Esophagus (tissue), 2 donors: ENCODE measurements around the gene HERC6. TPM values are rescaled to one million over a fixed set of nuclear protein-coding genes. Genes with fewer than 3 reads are reported as not detected.
"Not testable (repeated sequence)": the region's sequence is repeated elsewhere in the genome, so short reads cannot be mapped to it uniquely, and the experiment has no call there.

Experiments used
- H3K27ac ChIP-seq, 2 donors: one replicate each; pipeline ENCODE4 v1.5.1; 2013; ENCODE audit warnings: low read depth in 2 of 2, mild to moderate bottlenecking in 2 of 2, inconsistent platforms in 1 of 2, low read length in 1 of 2, moderate library complexity in 1 of 2
- H3K27me3 ChIP-seq, 2 donors: one replicate each; pipeline ENCODE4 v1.6.1; 2013; ENCODE audit warnings: low read length in 2 of 2, control low read depth in 1 of 2, mild to moderate bottlenecking in 1 of 2; ENCODE audit not compliant: insufficient read depth in 2 of 2, control insufficient read depth in 1 of 2
- H3K36me3 ChIP-seq, 2 donors: one replicate each; pipeline ENCODE4 v1.6.1; 2013; ENCODE audit warnings: low read length in 1 of 2; ENCODE audit not compliant: control insufficient read depth in 2 of 2, insufficient read depth in 2 of 2
- H3K4me1 ChIP-seq, 2 donors: one replicate each; pipeline ENCODE4 v1.6.1; 2013; ENCODE audit warnings: low read length in 1 of 2; ENCODE audit not compliant: control insufficient read depth in 2 of 2, insufficient read depth in 2 of 2
- H3K4me3 ChIP-seq, 2 donors: one replicate each; pipeline ENCODE4 v1.5.1; 2013; ENCODE audit warnings: low read length in 2 of 2, mild to moderate bottlenecking in 2 of 2, low read depth in 1 of 2, moderate library complexity in 1 of 2
- H3K9me3 ChIP-seq, 2 donors: one replicate each; pipeline ENCODE4 v1.6.1; 2013; ENCODE audit warnings: mild to moderate bottlenecking in 2 of 2, low read depth in 1 of 2, low read length in 1 of 2, moderate library complexity in 1 of 2; ENCODE audit not compliant: control insufficient read depth in 2 of 2, insufficient read depth in 1 of 2
- WGBS, 2 donors: extraction: QIAGEN DNeasy Blood & Tissue Kit; methylation state at CpG; one replicate each; pipeline ENCODE4 v1.1.7; 2013; 5-methylcytosine and 5-hydroxymethylcytosine counted together
- polyA plus RNA-seq, 2 donors: library from polyadenylated mRNA; stranded (reverse); fragments of 200-250 nt; gene quantifications; one replicate each; pipeline ENCODE4 v1.2.3, GENCODE V29; 2013
- donor health status: healthy with polysubstance abuse.
- donor health status: Bipolar disorder and iron deficiency.

Gene HERC6
- polyA plus RNA-seq, 2 donors, result 8.7 to 15.6 TPM

GRCh38 chr4:88414755-88415154 lies 36.1 kb downstream of the HERC6 start:
- Histone ChIP-seq H3K27ac (no peak overlapping the region), H3K4me1 (no peaks in the 10 kb centered on the region), H3K4me3 (no peak overlapping the region), H3K27me3 (no peaks in the 10 kb centered on the region), H3K36me3 (peaks cover 0 to 5% of the 10 kb centered on the region in 2 donors), H3K9me3 (no peaks in the 10 kb centered on the region)
- WGBS, 2 donors, result 91% methylated on average over 4 of the region's 4 CpGs

GRCh38 chr4:88415982-88416381 lies 37.3 kb downstream of the HERC6 start:
- no peak overlapping the region for H3K27ac ChIP-seq
- no peaks in the 10 kb centered on the region for H3K4me1 ChIP-seq
- no peaks in the 10 kb centered on the region for H3K27me3 ChIP-seq
- no peaks in the 10 kb centered on the region for H3K9me3 ChIP-seq
- H3K36me3 ChIP-seq, result peaks cover 0 to 5% of the 10 kb centered on the region in 2 donors
- no peak overlapping the region for H3K4me3 ChIP-seq
- WGBS, 2 donors, result 77 to 82% methylated on average over 2 of the region's 2 CpGs

DNA sequence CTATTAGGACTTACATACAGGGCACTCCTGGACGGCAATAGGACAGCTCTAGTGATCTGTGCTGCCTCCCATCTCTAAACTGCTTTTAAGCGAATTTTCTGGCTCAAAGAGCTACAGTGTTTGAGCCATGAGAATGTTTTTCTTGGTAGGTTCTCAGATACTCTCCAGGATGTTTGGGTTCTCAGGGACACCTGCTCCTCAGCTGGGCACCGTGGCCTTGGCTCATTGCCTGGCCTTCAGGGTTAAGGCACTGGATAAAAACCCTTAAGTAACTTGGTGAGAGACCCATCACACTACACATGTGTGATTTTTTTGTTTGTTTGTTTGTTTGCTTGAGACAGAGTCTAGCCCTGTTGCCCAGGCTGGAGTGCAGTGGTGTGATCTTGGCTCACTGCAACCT lies 39.8 kb downstream of the HERC6 start:
- H3K27me3 ChIP-seq, result no peaks in the 10 kb centered on the region
- WGBS, 2 donors, result 77 to 84% methylated on average over 3 of the region's 3 CpGs
- H3K36me3 ChIP-seq, result peaks cover 0 to 5% of the 10 kb centered on the region in 2 donors
- H3K27ac ChIP-seq, result no peak overlapping the region
- H3K4me3 ChIP-seq, result no peak overlapping the region
- no peaks in the 10 kb centered on the region for H3K9me3 ChIP-seq
- no peaks in the 10 kb centered on the region for H3K4me1 ChIP-seq

- Histone ChIP-seq H3K27me3 (no peaks in the 10 kb centered on the region), H3K36me3 (peaks cover 0 to 5% of the 10 kb centered on the region in 2 donors), H3K4me1 (no peaks in the 10 kb centered on the region), H3K27ac (no peak overlapping the region), H3K4me3 (no peak overlapping the region), H3K9me3 (no peaks in the 10 kb centered on the region)
- 73 to 84% methylated on average over 5 of the region's 5 CpGs for WGBS, 2 donors
These were observed 41.2 kb downstream of the HERC6 start for GRCh38 chr4:88419874-88420273.

DNA sequence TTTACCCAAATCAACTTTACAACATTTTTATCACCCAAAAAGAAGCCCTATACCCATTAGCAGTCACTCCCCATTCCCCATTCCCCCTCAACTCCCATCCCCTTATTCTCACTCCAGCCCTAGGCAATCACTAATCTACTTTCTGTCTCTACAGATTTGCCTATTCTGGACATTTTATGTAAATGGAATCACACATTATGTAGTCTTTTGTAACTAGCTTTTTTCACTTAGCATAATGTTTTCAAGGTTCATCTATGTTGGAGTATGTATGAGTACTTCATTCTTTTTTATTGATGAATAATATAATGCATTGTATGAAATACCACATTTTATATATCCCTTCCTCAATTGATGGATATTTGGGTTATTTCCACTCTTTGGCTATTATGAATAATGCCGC lies 42.2 kb downstream of the HERC6 start:
- H3K4me1 ChIP-seq, result no peaks in the 10 kb centered on the region
- 95 to 97% methylated on average over 1 of the region's 1 CpG for WGBS, 2 donors
- no peak overlapping the region for H3K27ac ChIP-seq
- no peaks in the 10 kb centered on the region for H3K9me3 ChIP-seq
- H3K36me3 ChIP-seq, result peaks cover 0 to 5% of the 10 kb centered on the region in 2 donors
- no peak overlapping the region for H3K4me3 ChIP-seq
- H3K27me3 ChIP-seq, result no peaks in the 10 kb centered on the region

- H3K36me3 ChIP-seq, result peaks cover 0 to 5% of the 10 kb centered on the region in 2 donors
- WGBS, 2 donors, result 95 to 96% methylated on average over 2 of the region's 2 CpGs
- no peaks in the 10 kb centered on the region for H3K27me3 ChIP-seq
- H3K9me3 ChIP-seq, result no peaks in the 10 kb centered on the region
- no peak overlapping the region for H3K4me3 ChIP-seq
- no peak overlapping the region for H3K27ac ChIP-seq
- no peaks in the 10 kb centered on the region for H3K4me1 ChIP-seq
These were observed 43.8 kb downstream of the HERC6 start for GRCh38 chr4:88422403-88422802.

- Histone ChIP-seq H3K27ac (no peak overlapping the region), H3K9me3 (peaks cover 0 to 2% of the 10 kb centered on the region in 2 donors), H3K27me3 (no peaks in the 10 kb centered on the region), H3K4me1 (no peaks in the 10 kb centered on the region), H3K4me3 (no peak overlapping the region), H3K36me3 (peaks cover 0 to 7% of the 10 kb centered on the region in 2 donors)
- WGBS, 2 donors, result 53 to 58% methylated on average over 1 of the region's 1 CpG
These were observed 50.7 kb downstream of the HERC6 start for GRCh38 chr4:88429401-88429800.

GRCh38 chr4:88435987-88436693 lies 57.5 kb downstream of the HERC6 start:
- H3K36me3 ChIP-seq, result peaks cover 0 to 5% of the 10 kb centered on the region in 2 donors
- no peaks in the 10 kb centered on the region for H3K4me1 ChIP-seq
- no peak overlapping the region for H3K27ac ChIP-seq
- WGBS, 2 donors, result 91 to 96% methylated on average over 1 of the region's 1 CpG
- no peaks in the 10 kb centered on the region for H3K27me3 ChIP-seq
- H3K9me3 ChIP-seq, result peaks cover 0 to 2% of the 10 kb centered on the region in 2 donors
- H3K4me3 ChIP-seq, result no peak overlapping the region

DNA sequence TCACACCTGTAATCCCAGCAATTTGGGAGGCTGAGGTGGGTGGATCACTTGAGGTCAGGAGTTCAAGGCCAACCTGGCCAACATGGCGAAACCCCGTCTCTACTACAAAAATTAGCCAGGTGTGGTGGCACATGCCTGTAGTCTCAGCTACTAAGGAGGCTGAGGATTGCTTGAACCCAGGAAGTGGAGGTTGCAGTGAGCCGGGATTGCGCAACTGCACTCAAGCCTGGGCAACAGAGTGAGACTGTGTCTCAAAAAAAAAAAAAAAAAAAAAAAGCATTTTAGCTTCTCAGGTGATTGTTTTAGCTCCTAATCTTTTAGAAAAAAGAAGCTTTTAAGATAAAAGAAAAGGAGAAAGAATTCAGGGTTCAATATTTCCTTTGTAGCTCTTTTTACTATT lies 59.2 kb downstream of the HERC6 start:
- not testable (repeated sequence) for H3K27ac ChIP-seq, H3K27me3 ChIP-seq, H3K4me3 ChIP-seq, H3K9me3 ChIP-seq, H3K4me1 ChIP-seq, H3K36me3 ChIP-seq
- WGBS, 2 donors, result 97% methylated on average over 4 of the region's 4 CpGs

DNA sequence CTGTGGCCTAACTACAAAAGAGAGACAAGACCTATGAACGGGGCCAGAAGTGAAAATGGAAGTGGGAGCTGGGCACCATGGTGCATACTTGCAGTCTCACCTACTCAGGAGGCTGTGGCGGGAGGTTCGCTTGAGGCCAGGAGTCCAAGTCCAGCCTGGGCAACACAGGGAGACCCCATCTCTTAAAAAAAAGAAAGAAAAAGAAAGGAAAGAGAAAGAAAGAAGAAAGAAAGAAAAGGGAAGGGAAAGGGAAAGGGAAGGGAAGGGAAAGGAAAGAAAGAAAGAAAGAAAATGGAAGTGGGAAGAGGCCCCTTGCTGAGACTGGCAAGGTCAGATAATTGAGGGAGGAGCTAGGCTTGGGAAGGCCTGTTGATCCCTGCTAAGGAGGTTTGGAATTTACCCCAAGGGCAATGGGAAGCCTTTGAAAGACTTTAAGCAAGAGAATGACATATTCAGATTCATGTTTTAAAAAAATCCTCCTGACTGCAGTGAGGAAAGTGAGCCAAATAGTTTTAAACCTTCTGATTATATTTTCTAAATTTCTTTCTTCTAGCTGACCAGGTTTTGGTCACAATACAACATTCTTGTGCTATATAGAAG lies 60.6 kb downstream of the HERC6 start:
- H3K9me3 ChIP-seq, result no peaks in the 10 kb centered on the region
- WGBS, 2 donors, result 87 to 95% methylated on average over 3 of the region's 3 CpGs
- no peaks in the 10 kb centered on the region for H3K27me3 ChIP-seq
- H3K4me1 ChIP-seq, result no peaks in the 10 kb centered on the region
- peaks cover 3 to 6% of the 10 kb centered on the region in 2 donors for H3K36me3 ChIP-seq
- no peak overlapping the region for H3K27ac ChIP-seq
- H3K4me3 ChIP-seq, result no peak overlapping the region
